Measurements from ENCODE around the gene STMP1.

GRCh38 chr7:135687466-135687865 lies 25.2 kb downstream of the STMP1 start:
- TF ChIP-seq CTCF (conservative IDR thresholded peaks at IDR 0.05; ENCODE audit: low read depth in 2 of 2) = no peak
- no peak for TF ChIP-seq ETS1 (IDR thresholded peaks at IDR 0.05)
- no peak for TF ChIP-seq POLR2AphosphoS5 (IDR thresholded peaks at IDR 0.05; ENCODE audit: low read depth)
